ENCODE results near the gene MFAP4.

DNA sequence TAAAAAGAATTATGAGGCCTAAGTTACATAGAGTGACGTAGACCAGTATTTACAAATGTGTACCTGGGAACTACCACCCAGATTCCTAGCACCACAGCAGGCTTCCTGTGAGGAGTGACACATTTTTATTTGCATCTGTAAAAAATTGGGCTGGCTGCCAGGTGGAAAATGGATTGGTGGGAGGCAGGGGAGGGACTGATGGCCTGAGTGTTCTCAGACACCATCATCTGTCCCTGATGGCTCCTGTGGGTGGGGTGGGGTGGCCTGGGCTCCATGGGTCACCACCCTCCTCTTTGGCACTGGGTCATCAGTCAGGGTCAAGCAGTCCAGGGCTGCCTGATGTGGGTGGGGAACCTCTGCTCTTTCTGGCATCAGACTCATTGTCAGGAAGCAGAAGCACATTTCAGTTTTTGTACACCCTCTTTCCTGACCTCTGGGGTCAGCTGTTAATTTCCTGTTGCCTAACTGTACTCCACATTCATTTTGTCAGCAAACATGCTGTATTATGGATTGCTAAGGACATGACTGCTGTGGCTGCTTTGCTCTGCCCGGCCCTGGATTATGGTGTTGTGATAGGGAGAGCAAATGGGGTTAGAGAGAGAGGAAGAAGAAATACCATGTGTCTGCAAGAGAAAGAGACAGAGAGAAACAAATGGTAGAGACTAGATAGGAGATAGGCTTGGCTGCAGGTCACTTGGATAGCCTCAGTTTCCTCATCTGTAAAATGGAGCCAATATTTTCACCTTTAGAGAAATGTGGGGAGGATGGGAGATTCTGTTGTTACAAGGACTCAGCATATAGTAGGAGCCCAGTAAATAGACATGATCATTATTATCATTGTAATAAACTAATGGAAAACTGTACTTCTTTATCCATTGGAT lies 11.6 kb upstream of the MFAP4 start:
- TF ChIP-seq, protein P1, sequence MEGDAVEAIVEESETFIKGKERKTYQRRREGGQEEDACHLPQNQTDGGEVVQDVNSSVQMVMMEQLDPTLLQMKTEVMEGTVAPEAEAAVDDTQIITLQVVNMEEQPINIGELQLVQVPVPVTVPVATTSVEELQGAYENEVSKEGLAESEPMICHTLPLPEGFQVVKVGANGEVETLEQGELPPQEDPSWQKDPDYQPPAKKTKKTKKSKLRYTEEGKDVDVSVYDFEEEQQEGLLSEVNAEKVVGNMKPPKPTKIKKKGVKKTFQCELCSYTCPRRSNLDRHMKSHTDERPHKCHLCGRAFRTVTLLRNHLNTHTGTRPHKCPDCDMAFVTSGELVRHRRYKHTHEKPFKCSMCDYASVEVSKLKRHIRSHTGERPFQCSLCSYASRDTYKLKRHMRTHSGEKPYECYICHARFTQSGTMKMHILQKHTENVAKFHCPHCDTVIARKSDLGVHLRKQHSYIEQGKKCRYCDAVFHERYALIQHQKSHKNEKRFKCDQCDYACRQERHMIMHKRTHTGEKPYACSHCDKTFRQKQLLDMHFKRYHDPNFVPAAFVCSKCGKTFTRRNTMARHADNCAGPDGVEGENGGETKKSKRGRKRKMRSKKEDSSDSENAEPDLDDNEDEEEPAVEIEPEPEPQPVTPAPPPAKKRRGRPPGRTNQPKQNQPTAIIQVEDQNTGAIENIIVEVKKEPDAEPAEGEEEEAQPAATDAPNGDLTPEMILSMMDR (IDR thresholded peaks at IDR 0.05): no peak
- peak; percentile 73 for TF ChIP-seq POLR2AphosphoS5 (IDR thresholded peaks at IDR 0.05)
